ENCODE results near the gene L1CAM. TPM values are rescaled to one million over a fixed set of nuclear protein-coding genes. Genes with fewer than 3 reads are reported as not detected.

Gene L1CAM
- total RNA-seq, 3 donors from 2014 or later (not counting 1 experiment from before 2014, with no cell fraction given): 0.23 to 0.98 TPM; not detected in 1

DNA sequence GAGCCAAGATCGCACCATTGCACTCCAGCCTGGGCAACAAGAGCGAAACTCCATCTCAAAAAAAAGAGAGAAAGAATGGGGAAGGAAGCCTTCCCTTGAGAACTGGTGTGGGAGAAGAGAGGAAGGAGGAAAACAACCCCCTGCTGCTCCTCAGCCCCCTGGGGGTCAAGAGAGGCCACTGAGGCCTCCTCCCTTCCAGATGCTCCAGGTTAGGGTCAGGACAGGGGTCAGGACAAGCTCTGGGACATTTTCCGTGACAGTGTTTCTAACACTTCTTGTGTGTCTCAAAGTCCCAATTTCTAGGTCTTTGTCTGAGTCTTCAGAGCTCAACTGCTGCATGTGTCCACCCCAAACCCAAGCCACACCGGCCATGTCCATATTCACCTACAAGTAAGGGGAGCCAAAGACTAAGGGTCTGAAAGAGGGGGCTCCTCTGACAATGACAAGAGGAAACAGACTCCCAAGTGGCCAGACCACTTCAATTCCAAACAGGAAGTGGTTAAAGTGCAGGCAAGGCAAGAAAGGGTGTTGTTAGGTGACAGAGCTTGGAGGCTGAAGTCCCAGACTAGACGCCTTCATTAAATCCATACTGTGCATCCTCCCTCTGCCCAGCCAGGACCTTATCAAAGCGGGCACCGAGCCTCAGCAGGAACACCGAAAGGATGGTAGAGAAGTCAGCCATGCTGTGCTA, 8.3 kb downstream of the L1CAM start:
- DNase-seq: no peak
- Histone ChIP-seq H3K4me1 (ENCODE audit: control insufficient read depth, insufficient read depth, low read length) (peaks cover 9% of the 10 kb centered on the region), H3K9me3 (ENCODE audit: control insufficient read depth, insufficient read depth, low read length) (no peaks in the 10 kb centered on the region), H3K4me3 (ENCODE audit: low read length) (no peak overlapping the region), H3K27ac (ENCODE audit: low read length) (no peak overlapping the region), H3K36me3 (ENCODE audit: control insufficient read depth, insufficient read depth, low read length) (no peaks in the 10 kb centered on the region), H3K27me3 (ENCODE audit: control insufficient read depth, insufficient read depth, low read length) (peaks cover 5% of the 10 kb centered on the region)
- 70% methylated on average over 7 of the region's 8 CpGs for WGBS (ENCODE audit: insufficient coverage)
- TF ChIP-seq, protein P1, sequence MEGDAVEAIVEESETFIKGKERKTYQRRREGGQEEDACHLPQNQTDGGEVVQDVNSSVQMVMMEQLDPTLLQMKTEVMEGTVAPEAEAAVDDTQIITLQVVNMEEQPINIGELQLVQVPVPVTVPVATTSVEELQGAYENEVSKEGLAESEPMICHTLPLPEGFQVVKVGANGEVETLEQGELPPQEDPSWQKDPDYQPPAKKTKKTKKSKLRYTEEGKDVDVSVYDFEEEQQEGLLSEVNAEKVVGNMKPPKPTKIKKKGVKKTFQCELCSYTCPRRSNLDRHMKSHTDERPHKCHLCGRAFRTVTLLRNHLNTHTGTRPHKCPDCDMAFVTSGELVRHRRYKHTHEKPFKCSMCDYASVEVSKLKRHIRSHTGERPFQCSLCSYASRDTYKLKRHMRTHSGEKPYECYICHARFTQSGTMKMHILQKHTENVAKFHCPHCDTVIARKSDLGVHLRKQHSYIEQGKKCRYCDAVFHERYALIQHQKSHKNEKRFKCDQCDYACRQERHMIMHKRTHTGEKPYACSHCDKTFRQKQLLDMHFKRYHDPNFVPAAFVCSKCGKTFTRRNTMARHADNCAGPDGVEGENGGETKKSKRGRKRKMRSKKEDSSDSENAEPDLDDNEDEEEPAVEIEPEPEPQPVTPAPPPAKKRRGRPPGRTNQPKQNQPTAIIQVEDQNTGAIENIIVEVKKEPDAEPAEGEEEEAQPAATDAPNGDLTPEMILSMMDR (IDR thresholded peaks at IDR 0.05): no peak
- peaks cover 0 to 16% of the 10 kb centered on the region in 2 donors for H3K4me1 Mint-ChIP-seq
- no peak for ATAC-seq
- no peak overlapping the region for H3K4me3 Mint-ChIP-seq
- intact Hi-C loops (cut with micrococcal nuclease): no loop called here
- no peaks in the 10 kb centered on the region for H3K9me3 Mint-ChIP-seq
- H3K27ac Mint-ChIP-seq: no peak overlapping the region
- peaks cover 22 to 27% of the 10 kb centered on the region in 2 donors for H3K27me3 Mint-ChIP-seq (ENCODE audit: low read depth in 2 of 2)
- H3K36me3 Mint-ChIP-seq: no peaks in the 10 kb centered on the region

DNA sequence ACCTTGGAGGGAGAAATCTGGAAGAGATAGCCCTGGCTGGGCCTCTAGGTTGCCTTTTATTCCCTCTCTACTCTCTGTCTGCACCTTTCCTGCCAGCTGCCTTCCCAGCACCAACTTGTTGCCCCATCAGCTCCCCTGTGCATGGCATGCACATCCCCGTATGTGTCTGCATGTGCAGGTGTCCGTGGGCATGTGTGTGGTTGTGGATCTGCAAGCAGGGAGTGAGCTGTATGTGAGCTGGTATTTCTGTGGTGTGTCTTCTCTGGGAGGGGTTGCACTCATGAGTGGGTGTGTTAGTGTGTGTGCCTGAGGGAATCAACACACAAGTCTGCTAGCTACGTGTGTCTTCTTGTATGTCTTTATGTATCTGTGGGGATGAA, 9.9 kb downstream of the L1CAM start:
- no peak overlapping the region for H3K27ac Mint-ChIP-seq

DNA sequence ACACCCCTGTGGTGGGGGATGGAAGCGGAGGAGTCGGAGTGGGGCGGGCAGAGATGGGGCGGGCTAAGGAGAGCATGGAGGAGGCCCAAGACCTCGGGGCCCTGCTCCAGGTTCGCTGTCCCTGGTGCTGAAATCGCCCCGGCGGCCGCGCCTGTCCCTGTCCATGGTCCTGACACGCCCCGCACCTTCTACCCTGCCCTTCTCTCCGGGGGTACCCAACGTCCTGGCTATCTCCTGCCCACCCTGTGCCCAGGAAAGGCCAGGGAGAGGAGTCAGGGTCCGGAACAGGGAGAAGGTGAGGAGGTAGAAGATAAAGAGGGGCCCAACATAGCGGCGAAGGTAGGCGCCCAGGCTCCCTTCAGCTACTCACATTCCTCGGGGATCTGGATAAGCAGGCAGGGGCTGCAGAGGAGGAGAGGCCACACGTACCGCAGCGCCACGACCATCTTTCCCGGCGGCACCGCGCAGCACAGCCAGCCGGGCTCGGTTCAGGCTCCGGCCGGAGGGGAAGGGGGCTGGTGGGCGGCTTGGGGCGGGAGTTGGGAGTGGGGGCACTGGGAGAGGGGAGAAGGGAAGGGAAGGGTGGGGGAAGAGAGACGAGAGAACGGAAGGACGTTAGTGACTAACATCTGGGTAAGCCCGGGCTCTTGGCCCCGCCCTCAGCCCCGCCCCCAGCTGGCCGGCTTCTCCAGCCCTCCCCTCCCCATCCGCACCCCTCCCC, 10.4 kb downstream of the L1CAM start:
- no peak overlapping the region for H3K4me3 ChIP-seq (ENCODE audit: low read length)
- H3K4me1 ChIP-seq (ENCODE audit: control insufficient read depth, insufficient read depth, low read length): peaks cover 9% of the 10 kb centered on the region
- TF ChIP-seq, protein P1 (IDR thresholded peaks at IDR 0.05): no peak
- 4% methylated on average over 28 of the region's 42 CpGs for WGBS (ENCODE audit: insufficient coverage)
- no peaks in the 10 kb centered on the region for H3K9me3 Mint-ChIP-seq
- peaks cover 0 to 16% of the 10 kb centered on the region in 2 donors for H3K4me1 Mint-ChIP-seq
- H3K27me3 ChIP-seq (ENCODE audit: control insufficient read depth, insufficient read depth, low read length): peaks cover 5% of the 10 kb centered on the region
- intact Hi-C loops (cut with micrococcal nuclease): no loop called here
- peak overlapping the region in 1 of 2 donors; percentile 61 for H3K27ac Mint-ChIP-seq
- DNase-seq (peak; percentile 79 to 81), ATAC-seq (peak; percentile 84 to 99 (median 90))
- H3K9me3 ChIP-seq (ENCODE audit: control insufficient read depth, insufficient read depth, low read length): no peaks in the 10 kb centered on the region
- H3K4me3 Mint-ChIP-seq: no peak overlapping the region
- no peaks in the 10 kb centered on the region for H3K36me3 Mint-ChIP-seq
- peaks cover 24 to 34% of the 10 kb centered on the region in 2 donors for H3K27me3 Mint-ChIP-seq (ENCODE audit: low read depth in 2 of 2)
- no peak overlapping the region for H3K27ac ChIP-seq (ENCODE audit: low read length)
- no peaks in the 10 kb centered on the region for H3K36me3 ChIP-seq (ENCODE audit: control insufficient read depth, insufficient read depth, low read length)

More for the DNA sequence above, 9.9 kb downstream of the L1CAM start:
- 68% methylated on average over 3 of the region's 3 CpGs for WGBS (ENCODE audit: insufficient coverage)
- Mint-ChIP-seq H3K4me3 (no peak overlapping the region), H3K4me1 (peaks cover 0 to 16% of the 10 kb centered on the region in 2 donors), H3K36me3 (no peaks in the 10 kb centered on the region), H3K9me3 (no peaks in the 10 kb centered on the region), H3K27me3 (ENCODE audit: low read depth in 2 of 2) (peaks cover 24 to 34% of the 10 kb centered on the region in 2 donors)
- intact Hi-C loops (cut with micrococcal nuclease): no loop called here
- ATAC-seq (no peak), DNase-seq (no peak)
- Histone ChIP-seq H3K4me1 (ENCODE audit: control insufficient read depth, insufficient read depth, low read length) (peaks cover 9% of the 10 kb centered on the region), H3K9me3 (ENCODE audit: control insufficient read depth, insufficient read depth, low read length) (no peaks in the 10 kb centered on the region), H3K4me3 (ENCODE audit: low read length) (no peak overlapping the region), H3K27me3 (ENCODE audit: control insufficient read depth, insufficient read depth, low read length) (peaks cover 5% of the 10 kb centered on the region), H3K27ac (ENCODE audit: low read length) (no peak overlapping the region), H3K36me3 (ENCODE audit: control insufficient read depth, insufficient read depth, low read length) (no peaks in the 10 kb centered on the region)
- TF ChIP-seq, protein P1 (IDR thresholded peaks at IDR 0.05): no peak

Data from natural killer cell (primary cell).